Natural killer cell (primary cell): Measurements from ENCODE around the gene MARK3. TPM values are rescaled to one million over a fixed set of nuclear protein-coding genes. Genes with fewer than 3 reads are reported as not detected.
A peak's percentile ranks its signal among the peaks of the same experiment; 100 is the strongest.

Experiments
- ATAC-seq, 3 donors: fragments of 150-1000 bp in 2 of 3; fragments of 200-7000 bp in 1 of 3; cut with Tn5 transposase; 1 replicate in 1 of 3; 2 replicates in 2 of 3; pipeline ENCODE4 v1.10.0; 2021; ENCODE audit warnings: mild to moderate bottlenecking in 2 of 3, moderate library complexity in 2 of 3
- DNase-seq, 2 donors: peaks; one replicate each; pipeline versions ENCODE4 v3.0.0 to v3.0.0-alpha.2; 2013 to 2021; ENCODE audit warnings: mixed read lengths in 1 of 2
- H3K27ac ChIP-seq: one replicate; pipeline ENCODE4 v1.5.1; 2013; ENCODE audit warnings: mild to moderate bottlenecking, low read length
- H3K27me3 ChIP-seq: one replicate; pipeline ENCODE4 v1.6.1; 2013; ENCODE audit warnings: low read length; ENCODE audit not compliant: control insufficient read depth, insufficient read depth
- H3K36me3 ChIP-seq: one replicate; pipeline ENCODE4 v1.6.1; 2013; ENCODE audit warnings: low read length; ENCODE audit not compliant: control insufficient read depth, insufficient read depth
- H3K4me1 ChIP-seq: one replicate; pipeline ENCODE4 v1.6.1; 2013; ENCODE audit warnings: low read length; ENCODE audit not compliant: control insufficient read depth, insufficient read depth
- H3K4me3 ChIP-seq: one replicate; pipeline ENCODE4 v1.5.1; 2013; ENCODE audit warnings: low read length
- H3K9me3 ChIP-seq: one replicate; pipeline ENCODE4 v1.6.1; 2013; ENCODE audit warnings: low read length; ENCODE audit not compliant: control insufficient read depth, insufficient read depth
- H3K27ac Mint-ChIP-seq, 2 donors: one replicate each; pipeline ENCODE4 v1.8.0; 2022; ENCODE audit warnings: mild to moderate bottlenecking in 2 of 2, mixed read lengths in 2 of 2, moderate library complexity in 1 of 2
- H3K27me3 Mint-ChIP-seq, 2 donors: one replicate each; pipeline ENCODE4 v1.8.0; 2022; ENCODE audit warnings: low read depth in 2 of 2, mixed read lengths in 2 of 2
- H3K36me3 Mint-ChIP-seq: one replicate; pipeline ENCODE4 v1.8.0; 2022; ENCODE audit warnings: mixed read lengths
- H3K4me1 Mint-ChIP-seq, 2 donors: one replicate each; pipeline ENCODE4 v1.8.0; 2022; ENCODE audit warnings: mixed read lengths in 2 of 2
- H3K4me3 Mint-ChIP-seq: one replicate; pipeline ENCODE4 v1.8.0; 2022; ENCODE audit warnings: mild to moderate bottlenecking, moderate library complexity, mixed read lengths
- H3K9me3 Mint-ChIP-seq, 2 donors: one replicate each; pipeline ENCODE4 v1.8.0; 2022; ENCODE audit warnings: mixed read lengths in 2 of 2
- CTCF ChIP-seq: fragments of 200-600 bp; IDR thresholded peaks from one replicate; pipeline ENCODE4 v1.8.0; 2022; ENCODE audit warnings: antibody characterized with exemption
- WGBS: methylation state at CpG from one replicate; pipeline ENCODE4 v1.1.7; 2013; ENCODE audit warnings: missing lambda C conversion rate; ENCODE audit not compliant: insufficient coverage; 5-methylcytosine and 5-hydroxymethylcytosine counted together
- intact Hi-C: fragments of 100-400 bp; cut with micrococcal nuclease; formaldehyde crosslinking; loops from one replicate; pipeline ENCODE4 v1.14.2; 2022
- total RNA-seq, 4 donors: library from RNA; stranded (reverse); fragments of 120-200 nt in 1 of 4; gene quantifications; one replicate each; pipeline versions ENCODE4 v1.2.3 to v1.2.4, GENCODE V29; 2013 to 2022

The MARK3 gene
- total RNA-seq, 3 donors from 2014 or later (not counting 1 experiment from before 2014, with no cell fraction given): 138 to 167 (median 152) TPM

- WGBS: 98% methylated on average over 6 of the region's 6 CpGs
- Mint-ChIP-seq H3K27ac (no peak overlapping the region), H3K4me3 (no peak overlapping the region), H3K27me3 (no peaks in the 10 kb centered on the region), H3K4me1 (peaks cover 21% of the 10 kb centered on the region in 2 donors), H3K36me3 (no peaks in the 10 kb centered on the region), H3K9me3 (no peaks in the 10 kb centered on the region)
- TF ChIP-seq CTCF: no peak
- Histone ChIP-seq H3K36me3 (peaks cover 5% of the 10 kb centered on the region), H3K27ac (no peak overlapping the region), H3K4me1 (no peaks in the 10 kb centered on the region), H3K9me3 (no peaks in the 10 kb centered on the region), H3K27me3 (no peaks in the 10 kb centered on the region), H3K4me3 (no peak overlapping the region)
- no peak for DNase-seq
- intact Hi-C loops: no loop called here
- ATAC-seq: no peak
These were observed 68.6 kb downstream of the MARK3 start for GRCh38 chr14:103453791-103454190.

GRCh38 chr14:103456167-103456835 lies 71.1 kb downstream of the MARK3 start:
- intact Hi-C loops: no loop called here
- Histone ChIP-seq H3K36me3 (peaks cover 7% of the 10 kb centered on the region), H3K27me3 (no peaks in the 10 kb centered on the region), H3K4me3 (no peak overlapping the region), H3K9me3 (no peaks in the 10 kb centered on the region), H3K4me1 (no peaks in the 10 kb centered on the region), H3K27ac (no peak overlapping the region)
- ATAC-seq: no peak
- Mint-ChIP-seq H3K27ac (peak overlapping the region; percentile 21 to 60), H3K36me3 (no peaks in the 10 kb centered on the region), H3K9me3 (no peaks in the 10 kb centered on the region), H3K4me1 (peaks cover 13 to 17% of the 10 kb centered on the region in 2 donors), H3K4me3 (no peak overlapping the region), H3K27me3 (no peaks in the 10 kb centered on the region)
- no peak for DNase-seq
- WGBS: over 99% methylated on average over 4 of the region's 4 CpGs
- TF ChIP-seq CTCF: no peak

GRCh38 chr14:103460415-103460814 lies 75.2 kb downstream of the MARK3 start:
- Mint-ChIP-seq H3K27me3 (no peaks in the 10 kb centered on the region), H3K4me3 (no peak overlapping the region), H3K36me3 (peaks cover 13% of the 10 kb centered on the region), H3K9me3 (no peaks in the 10 kb centered on the region), H3K27ac (peak overlapping the region in 1 of 2 donors; percentile 44), H3K4me1 (peaks cover 8 to 19% of the 10 kb centered on the region in 2 donors)
- Histone ChIP-seq H3K36me3 (peaks cover 27% of the 10 kb centered on the region), H3K27me3 (no peaks in the 10 kb centered on the region), H3K27ac (no peak overlapping the region), H3K4me3 (no peak overlapping the region), H3K4me1 (no peaks in the 10 kb centered on the region), H3K9me3 (no peaks in the 10 kb centered on the region)
- DNase-seq (peak in 1 of 2 donors; percentile 27), ATAC-seq (no peak)
- no peak for TF ChIP-seq CTCF
- intact Hi-C loops: no loop called here
- WGBS: no CpG with 5 or more reads among the region's 1 CpG

DNA sequence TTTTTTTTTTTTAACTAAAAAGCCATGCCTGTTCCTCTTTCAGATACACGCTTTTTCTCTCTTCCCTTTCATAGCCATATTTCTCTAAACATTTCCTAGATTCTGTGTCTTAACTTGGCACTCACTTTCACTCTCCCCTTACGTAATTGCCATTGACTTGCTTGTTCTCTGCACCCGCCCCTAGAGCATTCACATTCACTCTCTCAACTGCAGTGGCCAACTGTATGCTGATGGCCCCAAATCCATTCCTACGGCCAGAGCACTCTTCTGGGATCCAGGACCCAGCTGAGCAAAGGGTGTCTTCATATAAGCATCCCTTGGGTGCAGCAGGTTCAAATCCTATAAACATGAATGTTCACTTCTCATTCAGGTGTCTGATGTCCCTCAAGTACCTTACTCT lies 77.9 kb downstream of the MARK3 start:
- Mint-ChIP-seq H3K4me3 (no peak overlapping the region), H3K27me3 (no peaks in the 10 kb centered on the region), H3K4me1 (peaks cover 0 to 11% of the 10 kb centered on the region in 2 donors), H3K9me3 (no peaks in the 10 kb centered on the region), H3K27ac (peak overlapping the region in 1 of 2 donors; percentile 4), H3K36me3 (peaks cover 13% of the 10 kb centered on the region)
- peaks cover 50% of the 10 kb centered on the region for H3K36me3 ChIP-seq
- no peak overlapping the region for H3K4me3 ChIP-seq
- intact Hi-C loops: no loop called here
- no peak overlapping the region for H3K27ac ChIP-seq
- WGBS: 89% methylated on average over 4 of the region's 4 CpGs
- H3K4me1 ChIP-seq: no peaks in the 10 kb centered on the region
- ATAC-seq (no peak), DNase-seq (no peak)
- H3K27me3 ChIP-seq: no peaks in the 10 kb centered on the region
- no peak for TF ChIP-seq CTCF
- H3K9me3 ChIP-seq: no peaks in the 10 kb centered on the region
